GM23338 (cell line): ENCODE data around the gene GCNT1. TPM values are rescaled to one million over a fixed set of nuclear protein-coding genes. Genes with fewer than 3 reads are reported as not detected.
A peak's percentile ranks its signal among the peaks of the same experiment; 100 is the strongest.

Experiments
- ATAC-seq: fragments of 200-7000 bp; cut with Tn5 transposase; 3 replicates; pipeline ENCODE4 v1.9.1; 2020
- DNase-seq: peaks from one replicate; pipeline ENCODE4 v3.0.0-alpha.2; 2015; ENCODE audit warnings: low spot score
- H2AFZ ChIP-seq: fragments of 200-600 bp; sonication (generic); 2 replicates; pipeline ENCODE4 v1.8.0; 2016; ENCODE audit warnings: antibody characterized with exemption, mild to moderate bottlenecking, moderate library complexity
- H3F3A ChIP-seq: fragments of 200-600 bp; sonication (generic); replicated peaks from 2 replicates; pipeline ENCODE4 v1.8.0; 2017; ENCODE audit warnings: antibody characterized with exemption, mixed run types, low read depth
- H3K27ac ChIP-seq: fragments of 200-600 bp; sonication (generic); 2 replicates; pipeline ENCODE4 v1.6.1; 2016; ENCODE audit warnings: low read depth
- H3K27me3 ChIP-seq: fragments of 200-600 bp; sonication (generic); 2 replicates; pipeline ENCODE4 v1.8.0; 2016; ENCODE audit warnings: mild to moderate bottlenecking, mixed run types, moderate library complexity; ENCODE audit not compliant: insufficient read depth
- H3K36me3 ChIP-seq: fragments of 200-600 bp; sonication (generic); 2 replicates; pipeline ENCODE4 v1.8.0; 2016; ENCODE audit warnings: mild to moderate bottlenecking; ENCODE audit not compliant: insufficient read depth
- H3K4me1 ChIP-seq: fragments of 200-600 bp; sonication (generic); 2 replicates; pipeline ENCODE4 v1.8.0; 2016; ENCODE audit warnings: mild to moderate bottlenecking, moderate library complexity; ENCODE audit not compliant: insufficient read depth
- H3K4me2 ChIP-seq: fragments of 200-600 bp; sonication (generic); 2 replicates; pipeline ENCODE4 v1.7.1; 2017; ENCODE audit warnings: mixed run types
- H3K4me3 ChIP-seq: fragments of 200-600 bp; sonication (generic); 2 replicates; pipeline ENCODE4 v1.6.1; 2016; ENCODE audit warnings: mixed run types
- H3K79me2 ChIP-seq: fragments of 200-600 bp; sonication (generic); replicated peaks from 2 replicates; pipeline ENCODE4 v1.8.0; 2017; ENCODE audit warnings: mild to moderate bottlenecking; ENCODE audit not compliant: insufficient read depth
- H3K9me2 ChIP-seq: fragments of 200-600 bp; sonication (generic); 2 replicates; pipeline ENCODE4 v1.8.0; 2017; ENCODE audit not compliant: insufficient read depth
- H4K20me1 ChIP-seq: fragments of 200-600 bp; sonication (generic); replicated peaks from 2 replicates; pipeline ENCODE4 v1.8.0; 2017; ENCODE audit warnings: mild to moderate bottlenecking; ENCODE audit not compliant: insufficient read depth
- H3K27ac Mint-ChIP-seq: 2 replicates; pipeline ENCODE4 v1.8.0; 2020; ENCODE audit warnings: inconsistent platforms, mild to moderate bottlenecking, moderate library complexity, mixed read lengths
- H3K27me3 Mint-ChIP-seq: 3 replicates; pipeline ENCODE4 v1.8.0; 2022; ENCODE audit warnings: low read depth, mild to moderate bottlenecking, moderate library complexity, mixed read lengths, inconsistent platforms; ENCODE audit not compliant: insufficient read depth, poor library complexity
- H3K36me3 Mint-ChIP-seq: 3 replicates; pipeline ENCODE4 v1.8.0; 2021; ENCODE audit warnings: low read depth, mild to moderate bottlenecking, inconsistent platforms, moderate library complexity, mixed read lengths
- H3K4me1 Mint-ChIP-seq: 3 replicates; pipeline ENCODE4 v1.8.0; 2020; ENCODE audit warnings: mild to moderate bottlenecking, inconsistent platforms, mixed read lengths
- H3K4me3 Mint-ChIP-seq: 3 replicates; pipeline ENCODE4 v1.8.0; 2021; ENCODE audit warnings: moderate library complexity, mild to moderate bottlenecking, inconsistent platforms, mixed read lengths
- H3K9me3 Mint-ChIP-seq: 3 replicates; pipeline ENCODE4 v1.8.0; 2020; ENCODE audit warnings: moderate library complexity, mild to moderate bottlenecking, inconsistent platforms, mixed read lengths
- CREB1 ChIP-seq: fragments of 250-450 bp; sonication (Bioruptor Pico); IDR thresholded peaks from 2 replicates; pipeline ENCODE4 v1.5.0; 2020; ENCODE audit warnings: low read depth, mild to moderate bottlenecking, moderate library complexity
- EZH2 ChIP-seq: fragments of 200-600 bp; sonication (generic); IDR thresholded peaks from one replicate; pipeline ENCODE4 v1.8.0; 2017; ENCODE audit warnings: antibody characterized with exemption, mild to moderate bottlenecking, low read depth; ENCODE audit not compliant: unreplicated experiment
- EZH2phosphoT487 ChIP-seq: fragments of 200-600 bp; sonication (generic); IDR thresholded peaks from one replicate; pipeline ENCODE4 v1.8.1; 2018; ENCODE audit warnings: antibody characterized with exemption; ENCODE audit not compliant: unreplicated experiment
- JUNB ChIP-seq: IDR thresholded peaks from one replicate; pipeline ENCODE4 v1.6.1; 2016; ENCODE audit warnings: antibody characterized with exemption; ENCODE audit not compliant: unreplicated experiment
- NANOG ChIP-seq: IDR thresholded peaks from 2 replicates; pipeline ENCODE4 v1.6.1; 2016; ENCODE audit warnings: antibody characterized with exemption, borderline replicate concordance
- POLR2AphosphoS5 ChIP-seq: IDR thresholded peaks from 2 replicates; pipeline ENCODE4 v1.6.1; 2016; ENCODE audit warnings: antibody characterized with exemption, low read depth
- REST ChIP-seq: IDR thresholded peaks from one replicate; pipeline ENCODE4 v1.6.1; 2018; ENCODE audit warnings: antibody characterized with exemption; ENCODE audit not compliant: unreplicated experiment
- STAT1 ChIP-seq: IDR thresholded peaks from one replicate; pipeline ENCODE4 v1.6.1; 2016; ENCODE audit warnings: antibody characterized with exemption; ENCODE audit not compliant: unreplicated experiment
- ZNF114 ChIP-seq: fragments of 250-450 bp; sonication (Bioruptor Pico); IDR thresholded peaks from 2 replicates; pipeline ENCODE4 v1.5.0; 2020; ENCODE audit warnings: mild to moderate bottlenecking, moderate library complexity
- ZNF331 ChIP-seq: fragments of 250-450 bp; sonication (Bioruptor Pico); IDR thresholded peaks from 2 replicates; pipeline ENCODE4 v1.5.0; 2020; ENCODE audit warnings: low read depth, mild to moderate bottlenecking, moderate library complexity
- ZNF462 ChIP-seq: fragments of 250-450 bp; sonication (Bioruptor Pico); IDR thresholded peaks from 2 replicates; pipeline ENCODE4 v1.5.0; 2020; ENCODE audit warnings: mild to moderate bottlenecking, moderate library complexity
- polyA plus RNA-seq: library from polyadenylated mRNA; unstranded; fragments of >200 nt; fragmentation: Nextera tagmentation; extraction: Ambion mirVana; gene quantifications from 2 replicates; pipeline ENCODE4 v1.2.1, GENCODE V29; 2016
- total RNA-seq: library from RNA; depleted of rRNA; stranded (reverse); fragments of >200 nt; shearing (Covaris generic); gene quantifications from 2 replicates; pipeline ENCODE4 v1.2.3, GENCODE V29; 2014
- TF ChIP-seq, protein P1 (sequence below): IDR thresholded peaks from 2 replicates; pipeline ENCODE4 v1.6.1; 2016; ENCODE audit warnings: antibody characterized with exemption
- TF ChIP-seq, protein P2 (sequence below), 2 experiments: fragments of 200-600 bp in 1 of 2; sonication (generic) in 1 of 2; conservative IDR thresholded peaks; 2 replicates each; pipeline versions ENCODE4 v1.5.1 to v1.6.1; 2016 to 2017; ENCODE audit warnings: antibody characterized with exemption in 2 of 2, low read depth in 2 of 2, mild to moderate bottlenecking in 2 of 2, moderate library complexity in 1 of 2

Gene GCNT1
- total and polyA plus RNA-seq, 2 experiments from 2014 or later, result 4.2 to 11.4 TPM

GRCh38 chr9:76512826-76513225 lies 53.8 kb downstream of the GCNT1 start (continued):
- TF ChIP-seq, protein P1, sequence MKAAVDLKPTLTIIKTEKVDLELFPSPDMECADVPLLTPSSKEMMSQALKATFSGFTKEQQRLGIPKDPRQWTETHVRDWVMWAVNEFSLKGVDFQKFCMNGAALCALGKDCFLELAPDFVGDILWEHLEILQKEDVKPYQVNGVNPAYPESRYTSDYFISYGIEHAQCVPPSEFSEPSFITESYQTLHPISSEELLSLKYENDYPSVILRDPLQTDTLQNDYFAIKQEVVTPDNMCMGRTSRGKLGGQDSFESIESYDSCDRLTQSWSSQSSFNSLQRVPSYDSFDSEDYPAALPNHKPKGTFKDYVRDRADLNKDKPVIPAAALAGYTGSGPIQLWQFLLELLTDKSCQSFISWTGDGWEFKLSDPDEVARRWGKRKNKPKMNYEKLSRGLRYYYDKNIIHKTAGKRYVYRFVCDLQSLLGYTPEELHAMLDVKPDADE, result no peak
- no peak for TF ChIP-seq POLR2AphosphoS5

- no peak overlapping the region for H3K4me3 Mint-ChIP-seq
- Histone ChIP-seq H3F3A (no peaks in the 10 kb centered on the region), H3K9me2 (no peaks in the 10 kb centered on the region), H4K20me1 (no peaks in the 10 kb centered on the region), H3K27ac (no peak overlapping the region), H3K4me1 (no peaks in the 10 kb centered on the region), H2AFZ (peak overlapping the region; percentile 72; the same call in 1 of the 2 replicates), H3K27me3 (no peaks in the 10 kb centered on the region), H3K36me3 (no peaks in the 10 kb centered on the region), H3K4me3 (no peak overlapping the region), H3K79me2 (no peaks in the 10 kb centered on the region), H3K4me2 (no peak overlapping the region)
- H3K27me3 Mint-ChIP-seq, result peaks cover 2% of the 10 kb centered on the region
- DNase-seq (no peak), ATAC-seq (no peak)
- H3K27ac Mint-ChIP-seq, result no peak overlapping the region
- H3K36me3 Mint-ChIP-seq, result peaks cover 6% of the 10 kb centered on the region; the same call in 2 of the 3 replicates
- H3K9me3 Mint-ChIP-seq, result peaks cover 5% of the 10 kb centered on the region; the same call in 1 of the 3 replicates
- H3K4me1 Mint-ChIP-seq, result 0 out of 3 replicates have a peak, but pooled peaks cover 2% of the 10 kb centered on the region
- TF ChIP-seq CREB1 (CRISPR knock-in tag) (no peak), ZNF114 (CRISPR knock-in tag) (no peak), EZH2phosphoT487 (no peak), ZNF462 (CRISPR knock-in tag) (no peak), STAT1 (no peak), NANOG (no peak), POLR2AphosphoS5 (no peak), REST (no peak), EZH2 (no peak), JUNB (no peak), ZNF331 (CRISPR knock-in tag) (no peak)
- TF ChIP-seq, protein P2, sequence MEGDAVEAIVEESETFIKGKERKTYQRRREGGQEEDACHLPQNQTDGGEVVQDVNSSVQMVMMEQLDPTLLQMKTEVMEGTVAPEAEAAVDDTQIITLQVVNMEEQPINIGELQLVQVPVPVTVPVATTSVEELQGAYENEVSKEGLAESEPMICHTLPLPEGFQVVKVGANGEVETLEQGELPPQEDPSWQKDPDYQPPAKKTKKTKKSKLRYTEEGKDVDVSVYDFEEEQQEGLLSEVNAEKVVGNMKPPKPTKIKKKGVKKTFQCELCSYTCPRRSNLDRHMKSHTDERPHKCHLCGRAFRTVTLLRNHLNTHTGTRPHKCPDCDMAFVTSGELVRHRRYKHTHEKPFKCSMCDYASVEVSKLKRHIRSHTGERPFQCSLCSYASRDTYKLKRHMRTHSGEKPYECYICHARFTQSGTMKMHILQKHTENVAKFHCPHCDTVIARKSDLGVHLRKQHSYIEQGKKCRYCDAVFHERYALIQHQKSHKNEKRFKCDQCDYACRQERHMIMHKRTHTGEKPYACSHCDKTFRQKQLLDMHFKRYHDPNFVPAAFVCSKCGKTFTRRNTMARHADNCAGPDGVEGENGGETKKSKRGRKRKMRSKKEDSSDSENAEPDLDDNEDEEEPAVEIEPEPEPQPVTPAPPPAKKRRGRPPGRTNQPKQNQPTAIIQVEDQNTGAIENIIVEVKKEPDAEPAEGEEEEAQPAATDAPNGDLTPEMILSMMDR (conservative IDR thresholded peaks at IDR 0.05; ENCODE audit: low read depth in 2 of 2), result no peak
These were observed 57.4 kb downstream of the GCNT1 start for GRCh38 chr9:76516350-76516749.
